ENCODE results near the gene TSHB. TPM values are rescaled to one million over a fixed set of nuclear protein-coding genes. Genes with fewer than 3 reads are reported as not detected.

TSHB gene
- total RNA-seq, 1 experiment from 2014 or later, result not detected

DNA sequence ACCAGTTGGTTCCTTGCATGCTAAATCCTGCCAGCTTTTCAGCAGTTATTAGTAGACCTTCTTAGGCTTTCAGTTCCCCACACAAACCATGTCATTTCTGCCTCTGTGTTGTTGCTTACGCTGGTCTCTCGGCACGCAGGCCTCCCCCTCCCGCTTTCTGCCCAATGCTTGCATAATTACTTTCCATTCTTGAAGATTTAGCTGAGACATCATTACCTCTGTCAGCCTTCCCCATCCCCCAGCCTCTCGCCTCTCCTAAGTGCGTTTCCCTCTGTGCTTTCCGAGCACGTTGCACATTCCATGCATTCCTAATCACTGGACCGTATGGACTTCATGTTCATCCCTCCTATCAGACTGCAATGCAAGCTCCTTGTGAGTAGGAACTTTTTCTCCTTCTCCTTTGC, 26.8 kb downstream of the TSHB start (continued):
- TF ChIP-seq, protein P1, sequence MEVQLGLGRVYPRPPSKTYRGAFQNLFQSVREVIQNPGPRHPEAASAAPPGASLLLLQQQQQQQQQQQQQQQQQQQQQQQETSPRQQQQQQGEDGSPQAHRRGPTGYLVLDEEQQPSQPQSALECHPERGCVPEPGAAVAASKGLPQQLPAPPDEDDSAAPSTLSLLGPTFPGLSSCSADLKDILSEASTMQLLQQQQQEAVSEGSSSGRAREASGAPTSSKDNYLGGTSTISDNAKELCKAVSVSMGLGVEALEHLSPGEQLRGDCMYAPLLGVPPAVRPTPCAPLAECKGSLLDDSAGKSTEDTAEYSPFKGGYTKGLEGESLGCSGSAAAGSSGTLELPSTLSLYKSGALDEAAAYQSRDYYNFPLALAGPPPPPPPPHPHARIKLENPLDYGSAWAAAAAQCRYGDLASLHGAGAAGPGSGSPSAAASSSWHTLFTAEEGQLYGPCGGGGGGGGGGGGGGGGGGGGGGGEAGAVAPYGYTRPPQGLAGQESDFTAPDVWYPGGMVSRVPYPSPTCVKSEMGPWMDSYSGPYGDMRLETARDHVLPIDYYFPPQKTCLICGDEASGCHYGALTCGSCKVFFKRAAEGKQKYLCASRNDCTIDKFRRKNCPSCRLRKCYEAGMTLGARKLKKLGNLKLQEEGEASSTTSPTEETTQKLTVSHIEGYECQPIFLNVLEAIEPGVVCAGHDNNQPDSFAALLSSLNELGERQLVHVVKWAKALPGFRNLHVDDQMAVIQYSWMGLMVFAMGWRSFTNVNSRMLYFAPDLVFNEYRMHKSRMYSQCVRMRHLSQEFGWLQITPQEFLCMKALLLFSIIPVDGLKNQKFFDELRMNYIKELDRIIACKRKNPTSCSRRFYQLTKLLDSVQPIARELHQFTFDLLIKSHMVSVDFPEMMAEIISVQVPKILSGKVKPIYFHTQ (CRISPR knock-in tag; IDR thresholded peaks at IDR 0.05), result no peak
- no peak for TF ChIP-seq RORB (CRISPR knock-in tag; IDR thresholded peaks at IDR 0.05)

DNA sequence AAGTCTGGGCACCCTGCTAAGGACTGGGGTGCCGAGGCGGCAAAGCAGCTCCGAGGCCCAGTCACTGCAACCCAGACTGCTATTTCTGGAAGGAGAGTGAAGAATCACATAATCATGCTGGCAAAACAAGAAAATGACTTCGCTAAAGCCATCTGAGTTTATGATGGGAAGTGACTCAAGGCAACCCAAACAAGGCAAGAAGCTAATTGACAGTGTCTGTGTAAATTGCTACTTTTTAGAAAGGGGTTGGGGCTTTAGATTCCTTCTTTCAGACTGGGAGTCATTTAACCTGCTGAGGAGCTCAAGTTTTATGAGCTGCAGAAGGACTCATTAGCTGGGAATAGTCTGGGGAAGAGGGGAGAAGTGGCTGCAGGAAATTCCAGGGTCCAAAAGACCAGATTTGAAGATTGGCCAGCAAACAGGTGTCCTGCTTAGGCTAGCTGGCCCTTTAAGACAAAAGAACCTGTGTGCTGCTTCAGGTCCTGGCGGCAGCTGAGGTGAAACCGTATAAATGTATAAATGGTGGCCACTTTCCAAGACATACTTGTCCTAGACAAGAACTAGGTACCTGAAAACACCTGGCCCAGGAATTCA, 28.1 kb downstream of the TSHB start:
- no peak for TF ChIP-seq CBFB (CRISPR knock-in tag; IDR thresholded peaks at IDR 0.05; ENCODE audit: low read depth)
- TF ChIP-seq SP1 (CRISPR knock-in tag; conservative IDR thresholded peaks at IDR 0.05), result no peak
- TF ChIP-seq ZNF219 (CRISPR knock-in tag; IDR thresholded peaks at IDR 0.05; ENCODE audit: borderline replicate concordance), result no peak
- no peak for TF ChIP-seq ZNF423 (CRISPR knock-in tag; IDR thresholded peaks at IDR 0.05)
- TF ChIP-seq GRHL2 (CRISPR knock-in tag; IDR thresholded peaks at IDR 0.05; ENCODE audit: insufficient replicate concordance, severe bottlenecking), result no peak
- TF ChIP-seq, protein P2, sequence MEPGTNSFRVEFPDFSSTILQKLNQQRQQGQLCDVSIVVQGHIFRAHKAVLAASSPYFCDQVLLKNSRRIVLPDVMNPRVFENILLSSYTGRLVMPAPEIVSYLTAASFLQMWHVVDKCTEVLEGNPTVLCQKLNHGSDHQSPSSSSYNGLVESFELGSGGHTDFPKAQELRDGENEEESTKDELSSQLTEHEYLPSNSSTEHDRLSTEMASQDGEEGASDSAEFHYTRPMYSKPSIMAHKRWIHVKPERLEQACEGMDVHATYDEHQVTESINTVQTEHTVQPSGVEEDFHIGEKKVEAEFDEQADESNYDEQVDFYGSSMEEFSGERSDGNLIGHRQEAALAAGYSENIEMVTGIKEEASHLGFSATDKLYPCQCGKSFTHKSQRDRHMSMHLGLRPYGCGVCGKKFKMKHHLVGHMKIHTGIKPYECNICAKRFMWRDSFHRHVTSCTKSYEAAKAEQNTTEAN (CRISPR knock-in tag; IDR thresholded peaks at IDR 0.05), result no peak
- Mint-ChIP-seq H3K4me1 (no peaks in the 10 kb centered on the region; the same call in 1 of the 2 replicates), H3K27ac (no peak overlapping the region), H3K27me3 (ENCODE audit: low read depth) (no peaks in the 10 kb centered on the region), H3K36me3 (no peaks in the 10 kb centered on the region), H3K4me3 (no peak overlapping the region), H3K9me3 (no peaks in the 10 kb centered on the region)
- no peak for ATAC-seq
- POLR2A ChIA-PET, result no interaction called here
- CTCF ChIA-PET, result interaction anchor here (1.6 to 2.4 kb wide), 4 partner anchors 17 to 538 kb away, joined by 6 to 8 read pairs (median 6); partner anchors contain the start of gene TSPAN2
- no peak for DNase-seq (ENCODE audit: low spot score)

DNA sequence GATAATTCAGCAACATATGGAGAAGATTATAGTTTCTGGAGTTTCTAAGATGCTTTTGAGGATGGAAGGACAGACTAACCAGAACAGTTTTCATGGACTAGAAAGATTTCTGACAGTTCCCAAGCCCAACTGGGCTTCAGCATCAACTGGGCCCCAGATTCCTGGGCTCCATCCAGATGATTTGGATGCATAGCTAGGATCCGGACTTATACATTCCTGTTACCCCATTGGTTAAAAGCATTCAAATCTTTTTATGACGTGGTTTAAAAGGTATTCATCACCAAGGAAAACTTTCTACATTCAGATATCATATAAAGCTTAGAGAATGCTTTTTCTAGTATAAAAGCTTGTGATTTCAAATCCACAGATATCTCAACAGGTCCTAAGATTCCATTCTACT, 29.7 kb downstream of the TSHB start:
- H3K4me3 Mint-ChIP-seq, result no peak overlapping the region
- H3K36me3 Mint-ChIP-seq, result no peaks in the 10 kb centered on the region
- H3K27ac Mint-ChIP-seq, result no peak overlapping the region
- no peak for TF ChIP-seq ETV6 (CRISPR knock-in tag; IDR thresholded peaks at IDR 0.05)
- TF ChIP-seq TP53 (CRISPR knock-in tag; IDR thresholded peaks at IDR 0.05), result no peak
- TF ChIP-seq, protein P2 (CRISPR knock-in tag; IDR thresholded peaks at IDR 0.05), result no peak
- no peak for TF ChIP-seq GRHL2 (CRISPR knock-in tag; IDR thresholded peaks at IDR 0.05; ENCODE audit: insufficient replicate concordance, severe bottlenecking)
- no peak for TF ChIP-seq NR1H2 (CRISPR knock-in tag; IDR thresholded peaks at IDR 0.05)
- TF ChIP-seq GABPB1 (CRISPR knock-in tag; IDR thresholded peaks at IDR 0.05), result no peak
- ATAC-seq (no peak), DNase-seq (ENCODE audit: low spot score) (no peak)
- POLR2A ChIA-PET, result no interaction called here
- H3K9me3 Mint-ChIP-seq, result peaks cover 9% of the 10 kb centered on the region; the same call in 1 of the 2 replicates
- no peaks in the 10 kb centered on the region; the same call in 1 of the 2 replicates for H3K4me1 Mint-ChIP-seq
- CTCF ChIA-PET, result interaction anchor here (2.4 kb wide), 1 partner anchor 31 kb away, joined by 8 read pairs; the partner anchor contains the start of gene TSPAN2
- no peaks in the 10 kb centered on the region for H3K27me3 Mint-ChIP-seq (ENCODE audit: low read depth)

DNA sequence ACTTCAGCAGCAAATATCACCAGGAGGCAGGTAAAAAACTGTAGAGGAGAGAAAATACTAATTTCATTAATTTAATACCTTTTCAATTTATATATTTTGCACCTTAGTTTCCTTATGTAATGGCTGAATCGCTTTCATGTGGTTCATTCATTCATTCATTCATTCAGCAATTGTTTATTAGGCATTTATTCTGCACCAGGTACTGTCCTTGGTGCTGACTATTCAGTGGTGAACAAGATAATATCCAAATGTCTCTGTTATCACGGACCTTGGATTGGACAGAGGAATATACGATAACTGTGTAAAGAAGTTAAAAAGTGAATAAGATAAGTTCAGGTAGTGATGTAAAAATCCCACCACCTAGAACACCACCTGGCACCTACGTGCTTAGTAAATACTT, 30.9 kb downstream of the TSHB start:
- Mint-ChIP-seq H3K4me1 (no peaks in the 10 kb centered on the region; the same call in 1 of the 2 replicates), H3K36me3 (no peaks in the 10 kb centered on the region), H3K27ac (no peak overlapping the region), H3K27me3 (ENCODE audit: low read depth) (no peaks in the 10 kb centered on the region), H3K9me3 (peaks cover 9% of the 10 kb centered on the region; the same call in 1 of the 2 replicates), H3K4me3 (no peak overlapping the region)
- CTCF ChIA-PET, result no interaction called here
- ATAC-seq, result no peak
- no peak for DNase-seq (ENCODE audit: low spot score)
- POLR2A ChIA-PET, result no interaction called here
- no peak for TF ChIP-seq CBFB (CRISPR knock-in tag; IDR thresholded peaks at IDR 0.05; ENCODE audit: low read depth)
- no peak for TF ChIP-seq NFYB (CRISPR knock-in tag; conservative IDR thresholded peaks at IDR 0.05; ENCODE audit: low read depth)
- no peak for TF ChIP-seq ZNF671 (CRISPR knock-in tag; IDR thresholded peaks at IDR 0.05)
- TF ChIP-seq, protein P3, sequence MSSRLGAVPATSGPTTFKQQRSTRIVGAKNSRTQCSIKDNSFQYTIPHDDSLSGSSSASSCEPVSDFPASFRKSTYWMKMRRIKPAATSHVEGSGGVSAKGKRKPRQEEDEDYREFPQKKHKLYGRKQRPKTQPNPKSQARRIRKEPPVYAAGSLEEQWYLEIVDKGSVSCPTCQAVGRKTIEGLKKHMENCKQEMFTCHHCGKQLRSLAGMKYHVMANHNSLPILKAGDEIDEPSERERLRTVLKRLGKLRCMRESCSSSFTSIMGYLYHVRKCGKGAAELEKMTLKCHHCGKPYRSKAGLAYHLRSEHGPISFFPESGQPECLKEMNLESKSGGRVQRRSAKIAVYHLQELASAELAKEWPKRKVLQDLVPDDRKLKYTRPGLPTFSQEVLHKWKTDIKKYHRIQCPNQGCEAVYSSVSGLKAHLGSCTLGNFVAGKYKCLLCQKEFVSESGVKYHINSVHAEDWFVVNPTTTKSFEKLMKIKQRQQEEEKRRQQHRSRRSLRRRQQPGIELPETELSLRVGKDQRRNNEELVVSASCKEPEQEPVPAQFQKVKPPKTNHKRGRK (CRISPR knock-in tag; IDR thresholded peaks at IDR 0.05; ENCODE audit: borderline replicate concordance), result no peak
- TF ChIP-seq CREM (CRISPR knock-in tag; IDR thresholded peaks at IDR 0.05), result no peak
- no peak for TF ChIP-seq CREB1 (CRISPR knock-in tag; IDR thresholded peaks at IDR 0.05)
- no peak for TF ChIP-seq ELF4 (CRISPR knock-in tag; IDR thresholded peaks at IDR 0.05; ENCODE audit: low read depth)
- TF ChIP-seq TCF7 (CRISPR knock-in tag; IDR thresholded peaks at IDR 0.05; ENCODE audit: low read depth), result no peak
- TF ChIP-seq, protein P4, sequence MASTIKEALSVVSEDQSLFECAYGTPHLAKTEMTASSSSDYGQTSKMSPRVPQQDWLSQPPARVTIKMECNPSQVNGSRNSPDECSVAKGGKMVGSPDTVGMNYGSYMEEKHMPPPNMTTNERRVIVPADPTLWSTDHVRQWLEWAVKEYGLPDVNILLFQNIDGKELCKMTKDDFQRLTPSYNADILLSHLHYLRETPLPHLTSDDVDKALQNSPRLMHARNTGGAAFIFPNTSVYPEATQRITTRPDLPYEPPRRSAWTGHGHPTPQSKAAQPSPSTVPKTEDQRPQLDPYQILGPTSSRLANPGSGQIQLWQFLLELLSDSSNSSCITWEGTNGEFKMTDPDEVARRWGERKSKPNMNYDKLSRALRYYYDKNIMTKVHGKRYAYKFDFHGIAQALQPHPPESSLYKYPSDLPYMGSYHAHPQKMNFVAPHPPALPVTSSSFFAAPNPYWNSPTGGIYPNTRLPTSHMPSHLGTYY (CRISPR knock-in tag; IDR thresholded peaks at IDR 0.05), result no peak
- no peak for TF ChIP-seq ZNF423 (CRISPR knock-in tag; IDR thresholded peaks at IDR 0.05)
- TF ChIP-seq HMGA2 (CRISPR knock-in tag; IDR thresholded peaks at IDR 0.05), result no peak
